Retinal pigment epithelial cell (primary cell): Measurements from ENCODE around the gene ALPK3.

ENCODE experiments used
- DNase-seq: peaks from one replicate; pipeline ENCODE4 v3.0.0-alpha.2; 2010; ENCODE audit warnings: low read depth
- H3K4me3 ChIP-seq: 2 replicates; pipeline ENCODE4 v1.5.1; 2011; ENCODE audit warnings: mild to moderate bottlenecking, low read length, control low read depth, moderate library complexity
- TF ChIP-seq, protein P1 (sequence below): conservative IDR thresholded peaks from 2 replicates; pipeline ENCODE4 v1.5.1; 2011; ENCODE audit warnings: low read depth, low read length, control low read depth, inconsistent platforms

ALPK3 gene

DNA sequence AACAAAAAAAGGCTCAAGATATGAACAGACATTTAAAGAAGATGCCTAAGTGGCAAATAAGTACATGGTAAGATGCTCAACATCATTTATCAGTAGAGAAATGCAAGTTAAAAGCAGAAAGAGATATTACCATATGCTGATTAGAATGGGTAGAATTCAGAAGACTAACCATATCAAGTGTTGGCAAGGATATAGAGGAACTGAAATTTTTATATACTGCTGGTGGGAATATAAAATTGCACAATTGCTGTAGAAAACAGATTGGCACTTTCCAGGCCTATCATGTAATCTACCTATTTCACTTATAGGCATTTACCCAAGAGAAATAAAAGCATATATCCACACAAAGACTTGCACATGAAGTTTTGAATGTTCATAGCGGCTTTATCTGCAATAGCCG is 84.4 kb downstream of the ALPK3 start:
- TF ChIP-seq, protein P1, sequence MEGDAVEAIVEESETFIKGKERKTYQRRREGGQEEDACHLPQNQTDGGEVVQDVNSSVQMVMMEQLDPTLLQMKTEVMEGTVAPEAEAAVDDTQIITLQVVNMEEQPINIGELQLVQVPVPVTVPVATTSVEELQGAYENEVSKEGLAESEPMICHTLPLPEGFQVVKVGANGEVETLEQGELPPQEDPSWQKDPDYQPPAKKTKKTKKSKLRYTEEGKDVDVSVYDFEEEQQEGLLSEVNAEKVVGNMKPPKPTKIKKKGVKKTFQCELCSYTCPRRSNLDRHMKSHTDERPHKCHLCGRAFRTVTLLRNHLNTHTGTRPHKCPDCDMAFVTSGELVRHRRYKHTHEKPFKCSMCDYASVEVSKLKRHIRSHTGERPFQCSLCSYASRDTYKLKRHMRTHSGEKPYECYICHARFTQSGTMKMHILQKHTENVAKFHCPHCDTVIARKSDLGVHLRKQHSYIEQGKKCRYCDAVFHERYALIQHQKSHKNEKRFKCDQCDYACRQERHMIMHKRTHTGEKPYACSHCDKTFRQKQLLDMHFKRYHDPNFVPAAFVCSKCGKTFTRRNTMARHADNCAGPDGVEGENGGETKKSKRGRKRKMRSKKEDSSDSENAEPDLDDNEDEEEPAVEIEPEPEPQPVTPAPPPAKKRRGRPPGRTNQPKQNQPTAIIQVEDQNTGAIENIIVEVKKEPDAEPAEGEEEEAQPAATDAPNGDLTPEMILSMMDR, result no peak
- DNase-seq, result no peak
- no peak overlapping the region for H3K4me3 ChIP-seq

DNA sequence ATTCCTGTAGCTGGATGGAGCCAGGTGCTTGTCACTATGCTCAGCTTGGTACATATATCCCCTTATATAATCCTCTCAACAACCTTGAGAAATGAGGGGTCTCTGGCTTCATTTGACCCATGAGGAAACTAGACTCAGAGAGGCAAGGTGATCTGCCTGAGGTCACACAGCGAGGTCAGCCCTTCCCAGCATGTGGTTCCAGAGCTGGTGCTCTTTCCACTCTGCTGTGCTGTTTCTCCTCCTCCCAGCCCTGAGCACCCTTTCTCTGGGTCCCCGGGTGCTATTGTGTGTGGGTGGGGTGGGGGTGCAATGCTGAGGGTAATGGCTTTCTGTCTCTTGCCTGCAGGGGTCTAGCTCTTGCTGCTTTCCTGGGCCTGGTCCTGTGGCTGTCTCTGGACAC is 86.6 kb downstream of the ALPK3 start:
- no peak overlapping the region for H3K4me3 ChIP-seq
- TF ChIP-seq, protein P1, result no peak
- no peak for DNase-seq

DNA sequence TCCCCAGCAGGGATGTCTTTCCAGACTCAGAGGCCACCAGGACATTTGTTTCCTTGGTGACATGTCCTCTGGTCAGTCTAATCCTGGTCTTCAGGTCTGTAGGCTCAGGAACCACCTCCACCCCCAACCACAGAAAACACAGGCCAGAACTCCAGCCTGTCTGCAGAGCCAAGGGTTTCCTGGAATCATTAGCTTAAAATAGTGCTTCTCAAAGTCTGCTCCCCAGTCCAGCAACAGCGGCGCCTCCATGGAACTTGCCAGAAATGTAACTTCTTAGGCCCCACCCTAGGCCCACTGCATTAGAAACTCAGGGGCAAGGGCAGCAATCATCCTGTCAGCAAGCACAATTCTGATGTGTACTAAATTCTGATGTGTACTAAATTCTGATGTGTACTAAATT is 87.3 kb downstream of the ALPK3 start:
- DNase-seq, result no peak
- TF ChIP-seq, protein P1, result no peak

DNA sequence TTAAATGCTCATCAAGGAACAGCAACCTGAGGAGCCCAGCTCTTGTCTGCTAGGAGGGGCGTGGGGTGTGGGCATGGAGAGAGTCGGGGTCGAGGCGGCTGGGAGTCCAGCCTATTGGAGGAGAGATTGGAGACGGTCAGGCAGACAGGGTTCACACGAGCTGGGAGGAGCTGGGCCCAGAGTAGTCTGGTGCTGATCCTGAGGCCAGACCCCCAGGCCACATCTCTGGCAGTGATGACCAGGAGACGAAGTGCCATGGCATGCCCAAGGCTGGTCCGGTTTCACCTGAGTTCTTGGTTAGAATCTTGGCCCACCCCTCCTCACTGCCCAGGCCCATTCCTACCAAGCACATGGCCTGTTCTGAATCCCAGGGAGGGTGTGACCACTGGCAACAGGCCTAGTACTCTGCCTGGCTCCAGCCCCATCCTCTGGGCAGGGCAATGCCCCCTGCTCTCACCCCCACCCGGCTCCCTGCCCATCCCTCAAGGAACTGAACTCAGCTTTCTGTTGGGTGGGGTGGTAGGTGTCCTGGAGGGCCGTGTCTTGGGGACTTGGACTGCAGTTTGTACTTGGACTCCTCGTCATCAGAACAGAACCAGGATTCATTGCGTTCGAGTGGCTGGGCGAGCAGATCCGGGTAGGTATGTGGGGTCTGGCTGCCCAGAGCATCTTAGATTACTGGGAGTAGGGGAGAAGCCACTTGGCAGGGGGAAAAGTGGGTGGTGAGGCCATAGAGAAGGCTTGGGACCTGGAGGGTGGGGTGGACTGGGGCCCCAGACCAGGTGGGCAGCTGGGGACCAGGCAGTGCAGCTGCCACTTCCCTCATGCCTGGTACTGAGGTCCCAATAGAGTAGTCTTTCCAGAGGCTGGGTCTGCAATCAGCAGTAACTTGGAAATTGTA is 88.1 kb downstream of the ALPK3 start:
- H3K4me3 ChIP-seq, result no peak overlapping the region
- no peak for DNase-seq
- TF ChIP-seq, protein P1, result no peak

More for the DNA sequence above, 87.3 kb downstream of the ALPK3 start:
- no peak overlapping the region for H3K4me3 ChIP-seq

DNA sequence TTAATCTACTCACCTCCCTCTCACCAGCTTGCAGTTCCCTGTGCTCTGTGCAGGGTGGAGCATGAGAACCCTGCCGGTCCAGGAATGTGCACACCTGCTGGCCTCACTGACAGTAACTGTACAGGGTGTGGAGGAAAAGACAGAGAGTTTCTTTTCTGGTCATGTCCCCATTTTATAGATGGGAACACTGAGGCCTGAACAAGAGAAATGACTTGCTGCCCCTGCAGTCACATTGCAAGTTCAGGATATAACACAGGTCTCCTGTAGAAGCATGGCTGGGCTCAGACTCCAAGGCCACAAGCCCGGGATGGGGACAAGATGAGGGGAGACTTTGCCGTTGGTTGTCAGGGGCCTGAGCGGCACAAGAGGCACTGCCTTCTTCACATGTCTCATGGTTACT is 90.6 kb downstream of the ALPK3 start:
- TF ChIP-seq, protein P1, result no peak
- no peak overlapping the region for H3K4me3 ChIP-seq
- DNase-seq, result no peak

DNA sequence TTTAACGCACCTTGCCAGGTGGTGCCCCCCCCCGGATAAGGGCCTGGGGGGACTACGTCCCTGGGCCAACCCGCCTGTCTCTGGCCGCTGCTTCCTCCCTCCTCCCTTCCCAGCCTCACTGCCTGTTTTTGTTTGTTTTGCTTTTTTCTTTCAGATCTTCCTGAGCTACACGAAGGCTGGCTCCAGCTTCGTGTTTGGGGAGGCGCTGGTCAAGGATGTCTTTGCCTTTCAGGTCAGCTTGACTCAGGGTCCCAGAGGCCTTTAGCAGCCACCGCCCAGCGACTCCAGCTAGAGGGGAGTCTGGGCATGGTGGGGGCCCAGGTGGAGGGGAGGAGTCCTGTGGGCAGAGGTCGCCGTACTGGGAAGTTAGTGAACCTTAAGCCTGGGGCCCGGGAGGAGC is 91.4 kb downstream of the ALPK3 start:
- H3K4me3 ChIP-seq, result no peak overlapping the region
- TF ChIP-seq, protein P1, result no peak
- no peak for DNase-seq

DNA sequence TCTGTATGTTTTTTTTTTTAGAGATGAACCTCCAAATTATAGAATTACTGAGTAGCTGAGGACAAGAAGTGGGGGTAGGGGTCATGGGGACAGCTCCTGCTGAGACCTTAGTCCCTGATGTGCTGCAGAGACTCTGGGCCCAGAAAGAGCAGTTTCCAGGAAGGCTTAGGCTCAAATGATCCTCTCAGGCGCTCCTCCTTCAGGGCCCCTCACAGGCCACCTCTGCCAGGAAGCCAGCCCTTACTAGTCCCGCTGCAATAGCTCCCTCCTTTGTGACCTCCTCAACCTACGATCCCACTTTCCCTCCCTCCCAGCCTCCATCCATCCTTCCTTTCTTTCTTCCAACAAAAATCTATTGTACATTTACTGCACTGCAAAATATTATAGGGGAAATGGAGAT is 91.9 kb downstream of the ALPK3 start:
- no peak overlapping the region for H3K4me3 ChIP-seq
- TF ChIP-seq, protein P1, result no peak
- DNase-seq, result no peak
